ENCODE results near the gene SASH1.

The SASH1 gene

DNA sequence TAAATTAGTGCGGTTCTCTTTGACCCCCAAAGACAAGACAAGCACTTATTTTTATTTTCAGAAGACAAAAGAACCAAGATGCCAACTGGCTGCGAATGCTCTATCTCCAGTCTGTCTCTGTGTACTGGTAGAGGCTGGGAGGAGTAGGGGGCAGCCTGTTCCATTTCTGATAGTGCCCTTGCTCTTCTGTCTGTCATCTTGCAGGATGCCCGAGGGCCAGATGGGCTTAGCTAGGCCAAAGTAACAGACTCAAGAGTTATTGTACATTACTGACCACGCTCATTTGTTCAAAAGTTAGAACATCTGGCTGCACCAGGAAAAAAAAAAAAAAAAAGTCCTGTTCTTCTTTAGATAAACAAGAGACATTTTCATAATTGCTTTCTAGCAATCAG is 206.1 kb downstream of the SASH1 start:
- DNase-seq (ENCODE audit: low spot score): no peak

GRCh38 chr6:148550569-148550968 is 207.9 kb downstream of the SASH1 start:
- no peak for DNase-seq (ENCODE audit: low spot score)

DNA sequence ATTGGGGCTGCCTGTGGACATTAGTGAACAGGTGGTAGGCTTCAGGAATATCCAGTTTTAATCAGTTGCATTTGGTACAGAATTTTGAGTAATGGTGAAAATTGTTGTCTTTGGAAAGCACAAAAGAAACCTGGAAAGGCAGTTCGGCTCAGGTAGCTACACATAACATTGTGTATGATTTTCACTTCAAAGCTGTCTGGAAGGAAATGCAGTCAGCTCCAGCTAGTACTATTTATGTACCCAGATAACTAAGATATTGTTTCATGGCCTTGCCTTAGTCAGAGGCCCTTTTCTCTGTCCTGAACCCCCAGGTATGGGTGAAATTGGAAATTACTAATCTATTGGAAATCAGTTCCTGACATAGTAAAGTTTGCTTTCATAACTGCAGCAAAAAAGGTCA is 208.6 kb downstream of the SASH1 start:
- no peak for DNase-seq (ENCODE audit: low spot score)

DNA sequence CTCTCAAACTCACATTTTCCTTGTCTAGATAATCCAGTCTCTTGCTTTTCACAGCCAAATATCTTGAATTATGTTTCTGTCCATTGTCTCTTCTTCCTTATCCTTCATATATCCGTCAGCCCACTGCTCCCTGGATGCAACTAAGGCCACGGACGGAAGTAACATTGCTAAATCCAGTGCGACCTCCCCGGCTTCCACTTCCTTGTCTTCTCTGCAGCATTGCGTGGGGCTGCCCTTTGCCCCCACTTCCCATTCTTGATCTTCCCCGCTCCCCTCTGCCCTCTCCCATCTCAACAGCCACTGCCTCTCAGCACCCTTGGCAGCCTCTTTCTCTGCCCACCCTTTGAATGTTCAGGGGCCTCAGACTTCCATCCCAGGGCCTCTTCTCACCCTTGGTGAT is 213.8 kb downstream of the SASH1 start:
- DNase-seq (ENCODE audit: low spot score): no peak

GRCh38 chr6:148557796-148558321 is 215.2 kb downstream of the SASH1 start:
- DNase-seq (ENCODE audit: low spot score): no peak

DNA sequence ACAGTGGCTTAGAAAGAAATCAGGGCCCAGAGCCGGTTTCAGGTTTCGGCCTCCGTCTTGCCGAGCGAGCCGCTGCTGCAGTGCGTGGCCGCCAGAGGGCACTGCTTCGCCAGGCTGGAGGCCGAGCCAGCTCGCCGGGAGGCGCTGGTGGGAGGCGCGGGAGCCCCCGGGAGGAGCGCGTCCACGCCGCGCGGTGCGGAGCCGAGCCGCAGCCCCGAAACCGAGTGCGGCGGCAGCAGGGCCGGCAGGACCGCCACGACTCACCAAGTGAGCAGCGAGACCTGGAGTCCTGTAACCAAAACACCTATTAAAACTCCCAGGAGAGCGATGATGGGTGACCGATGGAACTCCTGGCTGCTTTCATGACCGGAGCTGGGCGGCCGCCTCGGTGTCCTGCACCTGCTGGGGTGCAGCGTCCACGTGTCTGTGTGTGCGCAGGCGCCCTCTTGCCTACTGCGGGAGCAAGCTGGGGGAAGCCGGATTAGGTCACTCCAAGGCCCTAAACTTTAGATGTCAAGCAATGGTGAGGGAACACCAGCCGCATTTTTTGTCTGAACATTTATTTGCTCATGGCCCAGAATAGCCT is 217.3 kb downstream of the SASH1 start:
- peak; percentile 90 for DNase-seq (ENCODE audit: low spot score)

GRCh38 chr6:148561629-148562028 is 219.0 kb downstream of the SASH1 start:
- no peak for DNase-seq (ENCODE audit: low spot score)

DNA sequence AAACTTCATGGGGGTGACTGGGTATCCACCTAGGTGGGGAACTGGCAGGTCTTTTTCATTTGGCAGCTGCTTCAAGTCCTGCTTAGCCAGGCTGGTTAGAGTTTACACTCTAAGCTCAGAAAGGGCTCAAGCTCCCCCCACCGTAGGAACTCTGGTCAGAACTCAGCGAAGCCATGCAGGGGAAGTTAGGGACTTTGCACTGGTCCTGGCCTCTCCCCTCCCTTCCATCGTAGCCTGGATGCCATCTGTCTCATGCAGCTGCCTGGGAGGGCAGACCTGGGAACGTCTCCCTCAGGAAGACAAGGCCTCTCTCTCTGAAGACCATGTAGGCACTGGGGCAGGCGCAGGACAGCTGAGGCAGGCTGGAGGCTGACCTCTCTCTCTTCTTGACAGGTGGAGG is 220.4 kb downstream of the SASH1 start:
- no peak for DNase-seq (ENCODE audit: low spot score)

GRCh38 chr6:148564494-148565035 is 221.9 kb downstream of the SASH1 start:
- DNase-seq (ENCODE audit: low spot score): no peak

- DNase-seq (ENCODE audit: low spot score): no peak
Observed at GRCh38 chr6:148565321-148565926, 222.8 kb downstream of the SASH1 start.

GRCh38 chr6:148565930-148566663 is 223.5 kb downstream of the SASH1 start:
- DNase-seq (ENCODE audit: low spot score): no peak

DNA sequence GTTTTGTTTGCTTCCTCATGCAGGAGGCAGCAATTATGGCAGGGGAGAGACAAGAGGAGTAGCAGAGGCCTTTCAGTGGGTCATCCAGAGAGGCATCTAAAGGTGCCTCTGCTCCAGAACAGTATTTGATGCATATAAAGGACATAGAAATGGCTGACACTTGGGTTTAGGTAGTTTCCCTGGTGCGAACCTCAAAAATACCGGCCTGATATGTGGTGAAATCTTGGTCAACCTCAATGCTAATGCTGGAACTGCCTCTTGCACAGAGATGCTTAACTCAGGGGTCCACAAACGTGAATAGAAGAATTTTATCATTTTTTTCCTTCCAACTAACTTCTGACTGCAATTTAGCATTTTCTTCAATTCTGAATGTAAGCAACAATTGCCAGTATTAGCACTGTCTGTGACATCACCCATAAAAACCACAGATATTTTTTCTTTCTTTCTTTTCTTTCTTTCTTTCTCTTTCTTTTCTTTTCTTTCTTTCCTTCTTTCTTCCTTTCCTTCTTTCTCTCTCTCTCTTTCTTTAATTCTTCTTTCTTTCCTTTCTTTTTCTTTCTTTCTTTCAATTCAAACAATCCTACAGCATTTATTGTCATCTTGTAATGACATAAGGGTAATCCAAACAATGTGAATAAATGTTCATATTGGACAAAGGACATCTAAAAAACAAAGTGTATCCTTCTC is 224.2 kb downstream of the SASH1 start:
- no peak for DNase-seq (ENCODE audit: low spot score)

DNA sequence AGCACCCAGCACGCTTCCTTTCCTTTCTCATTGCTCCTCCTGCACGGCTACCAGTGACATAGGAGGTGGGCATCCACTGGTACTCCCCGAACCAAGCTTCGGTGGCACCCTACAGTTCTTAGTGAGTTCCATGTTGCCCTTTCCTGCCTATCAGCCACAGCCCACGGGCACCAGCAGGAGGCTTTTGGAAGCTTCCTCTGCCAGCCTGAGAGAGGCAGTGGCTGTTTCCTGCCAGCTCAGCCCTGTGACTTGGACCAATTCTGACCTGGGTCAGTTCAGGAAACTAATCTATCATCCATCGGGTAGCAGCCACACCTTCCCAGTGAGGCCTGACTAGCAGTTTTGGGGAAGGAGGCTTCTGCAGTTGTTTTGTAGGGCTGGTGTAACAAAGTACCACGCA is 227.8 kb downstream of the SASH1 start:
- DNase-seq (ENCODE audit: low spot score): no peak

GRCh38 chr6:148572676-148573335 is 230.2 kb downstream of the SASH1 start:
- DNase-seq (ENCODE audit: low spot score): no peak

DNA sequence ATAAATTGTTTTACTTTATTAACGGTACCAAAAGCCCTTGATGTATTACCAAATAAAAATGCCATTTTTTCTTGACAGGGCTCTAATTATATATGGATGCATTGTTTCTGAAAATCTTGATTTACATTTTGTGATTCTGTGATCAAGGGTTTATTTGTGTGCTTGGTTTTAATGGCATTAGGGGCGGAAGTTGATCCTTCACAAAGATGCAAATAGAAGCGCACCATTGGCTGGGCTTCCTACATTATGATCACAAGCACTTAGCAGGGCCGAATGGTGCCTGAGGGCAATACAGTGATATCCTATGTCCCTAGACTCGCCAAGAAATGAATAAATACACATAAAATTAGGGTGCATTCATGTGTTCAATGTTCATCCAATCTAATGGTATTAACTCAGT is 231.3 kb downstream of the SASH1 start:
- no peak for DNase-seq (ENCODE audit: low spot score)

GRCh38 chr6:148577687-148578488 is 235.2 kb downstream of the SASH1 start:
- peak; percentile 83 for DNase-seq (ENCODE audit: low spot score)

DNA sequence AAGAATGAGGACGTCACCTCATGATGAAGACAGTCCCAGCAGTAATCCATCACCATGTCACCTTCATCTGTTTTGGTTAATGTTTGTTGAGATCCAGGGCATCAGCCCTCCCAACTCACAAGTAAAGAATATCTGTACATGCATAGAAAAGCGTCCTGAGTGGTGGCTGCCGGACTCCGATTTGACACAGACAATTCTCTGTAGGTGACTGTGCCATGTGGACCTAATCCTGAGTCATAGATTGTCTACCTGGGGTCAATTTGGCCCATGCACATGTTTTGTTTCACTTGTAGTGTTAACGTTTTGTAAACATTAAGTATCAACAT is 235.8 kb downstream of the SASH1 start:
- DNase-seq (ENCODE audit: low spot score): no peak

- DNase-seq (ENCODE audit: low spot score): no peak
Observed at GRCh38 chr6:148578837-148579565, 236.4 kb downstream of the SASH1 start.

- no peak for DNase-seq (ENCODE audit: low spot score)
Observed at GRCh38 chr6:148580442-148580841, 237.8 kb downstream of the SASH1 start.

GRCh38 chr6:148583631-148584030 is 241.0 kb downstream of the SASH1 start:
- DNase-seq (ENCODE audit: low spot score): no peak

All from iPS-NIHi11 (cell line).